HPDE6-E6E7 (cell line): ENCODE data around the gene DRD5.

ENCODE experiments used
- DNase-seq: peaks from one replicate; pipeline ENCODE4 v3.0.0; 2011; ENCODE audit warnings: missing footprints; ENCODE audit errors: extremely low spot score

Gene DRD5

GRCh38 chr4:9816285-9816684, 34.9 kb downstream of the DRD5 start:
- DNase-seq = no peak

- DNase-seq = no peak
Measured at GRCh38 chr4:9820343-9820742, 38.9 kb downstream of the DRD5 start.

GRCh38 chr4:9825049-9825448, 43.6 kb downstream of the DRD5 start:
- DNase-seq = no peak

- DNase-seq = no peak
Measured at GRCh38 chr4:9826551-9826950, 45.1 kb downstream of the DRD5 start.

GRCh38 chr4:9832640-9833039, 51.2 kb downstream of the DRD5 start:
- no peak for DNase-seq

GRCh38 chr4:9833421-9833820, 52.0 kb downstream of the DRD5 start:
- no peak for DNase-seq
